Measurements from ENCODE around the gene BCL2L14. TPM values are rescaled to one million over a fixed set of nuclear protein-coding genes. Genes with fewer than 3 reads are reported as not detected.

Gene BCL2L14
- total RNA-seq, 4 donors from 2014 or later = 0.81 TPM; not detected in 3

DNA sequence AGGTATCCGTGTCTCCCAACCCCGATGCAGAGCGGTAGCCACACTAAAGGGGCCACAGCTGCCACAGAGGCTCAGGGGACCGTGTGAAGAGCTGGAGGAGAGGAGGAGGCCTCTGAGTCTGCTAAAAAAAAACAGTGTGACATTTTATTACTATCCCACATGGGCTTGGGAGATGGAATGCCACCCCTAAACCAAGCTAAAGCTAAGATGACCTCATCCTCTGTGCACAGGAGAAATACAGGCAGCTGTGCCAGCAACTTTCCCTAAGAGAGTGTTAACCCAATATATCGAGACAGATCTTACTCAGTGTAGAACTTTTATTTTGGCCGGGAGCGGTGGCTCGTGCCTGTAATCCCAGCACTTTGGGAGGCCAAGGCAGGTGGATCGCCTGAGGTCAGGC lies 18.0 kb downstream of the BCL2L14 start:
- H3K27ac ChIP-seq = no peak overlapping the region
- no peaks in the 10 kb centered on the region for H3K9me3 ChIP-seq
- H3K4me1 ChIP-seq = peaks cover 0 to 6% of the 10 kb centered on the region in 2 donors
- H3K4me3 ChIP-seq (replicated peaks in 1 of 3) = no peak overlapping the region
- TF ChIP-seq, protein P1, sequence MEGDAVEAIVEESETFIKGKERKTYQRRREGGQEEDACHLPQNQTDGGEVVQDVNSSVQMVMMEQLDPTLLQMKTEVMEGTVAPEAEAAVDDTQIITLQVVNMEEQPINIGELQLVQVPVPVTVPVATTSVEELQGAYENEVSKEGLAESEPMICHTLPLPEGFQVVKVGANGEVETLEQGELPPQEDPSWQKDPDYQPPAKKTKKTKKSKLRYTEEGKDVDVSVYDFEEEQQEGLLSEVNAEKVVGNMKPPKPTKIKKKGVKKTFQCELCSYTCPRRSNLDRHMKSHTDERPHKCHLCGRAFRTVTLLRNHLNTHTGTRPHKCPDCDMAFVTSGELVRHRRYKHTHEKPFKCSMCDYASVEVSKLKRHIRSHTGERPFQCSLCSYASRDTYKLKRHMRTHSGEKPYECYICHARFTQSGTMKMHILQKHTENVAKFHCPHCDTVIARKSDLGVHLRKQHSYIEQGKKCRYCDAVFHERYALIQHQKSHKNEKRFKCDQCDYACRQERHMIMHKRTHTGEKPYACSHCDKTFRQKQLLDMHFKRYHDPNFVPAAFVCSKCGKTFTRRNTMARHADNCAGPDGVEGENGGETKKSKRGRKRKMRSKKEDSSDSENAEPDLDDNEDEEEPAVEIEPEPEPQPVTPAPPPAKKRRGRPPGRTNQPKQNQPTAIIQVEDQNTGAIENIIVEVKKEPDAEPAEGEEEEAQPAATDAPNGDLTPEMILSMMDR (IDR thresholded peaks at IDR 0.05) = no peak
- 83 to 85% methylated on average over 9 of the region's 9 CpGs for WGBS, 2 donors
- intact Hi-C loops (cut with DNase I) = no loop called here
- H3K27me3 ChIP-seq = no peaks in the 10 kb centered on the region
- no peaks in the 10 kb centered on the region for H3K36me3 ChIP-seq
- no peak for DNase-seq

DNA sequence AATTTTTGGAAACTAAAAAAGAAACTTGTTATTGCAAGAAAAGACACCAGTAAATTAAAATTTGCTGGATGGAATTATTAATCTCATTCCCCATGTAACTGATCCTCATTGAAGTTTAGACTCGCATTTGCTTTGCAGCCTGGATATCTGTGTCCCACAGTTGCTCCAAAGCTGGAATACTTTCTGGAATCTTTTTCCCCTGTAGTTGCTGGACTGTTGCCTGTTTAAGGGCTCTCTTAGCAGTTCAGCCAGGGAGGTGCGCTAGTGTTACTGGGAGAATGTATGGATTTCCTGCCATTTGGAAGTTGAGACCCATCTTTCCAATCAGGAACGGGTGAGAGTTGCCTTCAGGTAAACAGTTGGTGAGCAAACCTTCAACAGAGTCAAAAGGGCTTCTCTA lies 20.3 kb downstream of the BCL2L14 start:
- 89 to 90% methylated on average over 3 of the region's 3 CpGs for WGBS, 2 donors
- TF ChIP-seq POLR2A (IDR thresholded peaks at IDR 0.05) = no peak
- TF ChIP-seq, protein P1 (IDR thresholded peaks at IDR 0.05) = no peak
- no peaks in the 10 kb centered on the region for H3K36me3 ChIP-seq
- H3K27me3 ChIP-seq = no peaks in the 10 kb centered on the region
- DNase-seq = no peak
- H3K27ac ChIP-seq = no peak overlapping the region
- H3K4me1 ChIP-seq = peaks cover 0 to 6% of the 10 kb centered on the region in 2 donors
- intact Hi-C loops (cut with DNase I) = no loop called here
- no peaks in the 10 kb centered on the region for H3K9me3 ChIP-seq
- no peak overlapping the region for H3K4me3 ChIP-seq (replicated peaks in 1 of 3)

DNA sequence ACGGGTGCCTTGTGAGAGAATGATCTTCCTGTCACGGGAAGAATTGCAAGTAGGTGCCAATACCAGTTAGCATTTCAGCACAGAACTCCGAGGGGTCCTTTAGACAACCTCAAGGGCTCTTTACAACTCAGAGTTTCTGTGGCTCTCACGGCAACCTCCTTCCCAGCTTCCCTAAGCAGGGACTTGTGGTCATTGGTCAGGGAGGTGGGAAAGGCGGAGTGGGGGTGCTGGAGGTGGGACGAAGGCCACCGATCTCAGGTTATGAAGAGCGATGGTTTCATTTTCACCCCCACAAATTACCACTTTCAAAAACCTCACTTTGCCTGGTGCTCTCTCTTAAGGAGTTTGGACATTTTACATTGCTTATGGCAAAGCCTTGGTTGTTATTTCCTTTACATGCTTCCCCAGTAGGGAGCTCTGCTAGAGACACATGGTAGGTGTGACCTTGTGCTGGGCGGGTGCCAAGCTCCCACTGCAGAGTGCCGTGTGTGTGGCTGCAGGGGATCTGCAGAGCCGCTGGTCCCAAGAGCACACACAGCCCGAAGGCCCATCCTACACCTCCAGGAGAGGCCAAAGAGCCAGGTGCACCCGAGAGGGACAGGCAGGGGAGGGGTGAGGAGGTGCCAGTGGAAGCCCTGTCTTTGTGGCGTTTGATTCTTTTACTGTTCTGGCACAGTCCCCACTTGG lies 21.4 kb downstream of the BCL2L14 start:
- H3K4me3 ChIP-seq (replicated peaks in 1 of 3) = no peak overlapping the region
- intact Hi-C loops (cut with DNase I) = no loop called here
- H3K4me1 ChIP-seq = peaks cover 0 to 6% of the 10 kb centered on the region in 2 donors
- H3K36me3 ChIP-seq = no peaks in the 10 kb centered on the region
- H3K27ac ChIP-seq = no peak overlapping the region
- peak; percentile 30 to 46 for DNase-seq
- H3K9me3 ChIP-seq = no peaks in the 10 kb centered on the region
- H3K27me3 ChIP-seq = no peaks in the 10 kb centered on the region
- no peak for TF ChIP-seq POLR2A (IDR thresholded peaks at IDR 0.05)
- TF ChIP-seq, protein P1 (IDR thresholded peaks at IDR 0.05) = no peak
- WGBS, 2 donors = 45 to 47% methylated on average over 11 of the region's 14 CpGs

DNA sequence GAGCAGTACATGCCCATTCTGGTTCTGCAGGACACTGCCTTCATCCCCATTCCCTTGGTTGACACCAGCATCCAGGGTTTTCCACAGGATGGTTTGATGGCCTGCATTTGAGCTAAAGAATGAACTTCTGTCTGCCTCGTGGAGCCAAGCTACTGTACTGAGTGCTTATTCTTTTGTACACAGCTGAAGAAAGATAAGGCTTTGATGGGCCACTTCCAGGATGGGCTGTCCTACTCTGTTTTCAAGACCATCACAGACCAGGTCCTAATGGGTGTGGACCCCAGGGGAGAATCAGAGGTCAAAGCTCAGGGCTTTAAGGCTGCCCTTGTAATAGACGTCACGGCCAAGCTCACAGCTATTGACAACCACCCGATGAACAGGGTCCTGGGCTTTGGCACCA lies 23.7 kb downstream of the BCL2L14 start:
- Histone ChIP-seq H3K4me1 (peaks cover 0 to 6% of the 10 kb centered on the region in 2 donors), H3K27me3 (no peaks in the 10 kb centered on the region), H3K27ac (no peak overlapping the region), H3K36me3 (no peaks in the 10 kb centered on the region), H3K9me3 (no peaks in the 10 kb centered on the region), H3K4me3 (replicated peaks in 1 of 3) (no peak overlapping the region)
- DNase-seq = no peak
- WGBS, 2 donors = 74 to 91% methylated on average over 4 of the region's 4 CpGs
- TF ChIP-seq, protein P1 (IDR thresholded peaks at IDR 0.05) = no peak
- no peak for TF ChIP-seq POLR2A (IDR thresholded peaks at IDR 0.05)
- intact Hi-C loops (cut with DNase I) = no loop called here

DNA sequence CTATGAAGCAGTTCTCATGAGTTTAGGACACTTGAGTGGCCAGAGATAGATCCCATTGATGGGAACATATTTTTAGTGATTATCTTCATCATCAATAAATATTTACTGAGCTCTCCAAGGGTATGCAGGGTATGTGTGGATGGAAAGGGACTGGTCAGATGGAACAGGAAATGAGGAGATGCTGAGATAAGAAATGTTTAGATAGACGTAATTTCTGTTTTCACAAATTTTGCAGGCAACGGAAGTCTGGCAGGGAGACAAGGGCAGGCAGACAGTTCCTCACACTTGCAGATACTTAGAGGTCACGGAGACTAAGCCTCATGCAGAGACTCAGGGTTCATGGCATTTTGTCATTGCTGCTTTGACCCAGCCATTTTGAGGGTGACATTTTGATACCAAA lies 24.3 kb downstream of the BCL2L14 start:
- 61 to 64% methylated on average over 3 of the region's 3 CpGs for WGBS, 2 donors

More for the DNA sequence above, 24.3 kb downstream of the BCL2L14 start:
- Histone ChIP-seq H3K4me3 (replicated peaks in 1 of 3) (no peak overlapping the region), H3K27ac (no peak overlapping the region), H3K27me3 (no peaks in the 10 kb centered on the region), H3K9me3 (no peaks in the 10 kb centered on the region), H3K36me3 (no peaks in the 10 kb centered on the region), H3K4me1 (peaks cover 0 to 6% of the 10 kb centered on the region in 2 donors)
- no peak for DNase-seq
- no peak for TF ChIP-seq POLR2A (IDR thresholded peaks at IDR 0.05)
- TF ChIP-seq, protein P1 (IDR thresholded peaks at IDR 0.05) = no peak
- intact Hi-C loops (cut with DNase I) = no loop called here

Data from thyroid gland (tissue), 4 donors.